ENCODE data around the gene PPP2R3C.
"Not testable (repeated sequence)": the region's sequence is repeated elsewhere in the genome, so short reads cannot be mapped to it uniquely, and the experiment has no call there.

Gene PPP2R3C

DNA sequence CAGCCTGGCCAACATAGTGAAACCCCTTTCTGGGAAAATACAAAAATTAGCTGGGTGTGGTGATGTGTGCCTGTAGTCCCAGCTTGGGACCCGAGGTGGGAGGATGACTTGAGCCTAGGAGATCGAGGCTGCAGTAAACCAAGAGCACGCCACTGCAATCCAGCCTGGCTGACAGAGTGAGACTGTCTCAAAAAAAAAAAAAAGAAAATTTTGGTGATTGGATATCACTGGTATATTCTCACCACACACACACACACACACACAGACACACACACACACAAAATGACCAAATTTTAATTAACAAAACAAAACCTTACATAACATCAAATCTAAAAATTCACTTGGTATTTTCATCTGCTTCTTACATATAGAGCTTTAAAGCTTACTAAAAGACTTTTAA is 79.2 kb downstream of the PPP2R3C start:
- no peak overlapping the region for H3K27ac ChIP-seq
- TF ChIP-seq ZFX (IDR thresholded peaks at IDR 0.05; ENCODE audit: borderline replicate concordance) (no peak), CTCF (IDR thresholded peaks at IDR 0.05) (no peak)

DNA sequence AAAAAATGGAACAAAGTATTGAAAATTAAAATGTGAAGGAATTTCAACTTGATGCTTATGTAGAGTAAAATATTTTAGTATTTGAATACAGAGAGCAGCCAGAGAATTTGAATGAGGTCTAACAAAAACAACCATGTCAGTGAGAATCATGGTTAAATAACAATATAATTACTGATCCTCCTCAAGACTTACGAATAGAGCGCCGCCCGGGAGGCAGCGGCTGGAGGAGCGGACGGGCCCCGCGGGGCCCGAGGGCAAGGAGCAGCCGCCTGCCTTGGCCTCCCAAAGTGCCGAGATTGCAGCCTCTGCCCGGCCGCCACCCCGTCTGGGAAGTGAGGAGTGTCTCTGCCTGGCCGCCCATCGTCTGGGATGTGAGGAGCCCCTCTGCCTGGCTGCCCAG is 83.5 kb downstream of the PPP2R3C start:
- not testable (repeated sequence) for H3K27ac ChIP-seq
